Measurements from ENCODE around the gene CDK5.

Gene CDK5

DNA sequence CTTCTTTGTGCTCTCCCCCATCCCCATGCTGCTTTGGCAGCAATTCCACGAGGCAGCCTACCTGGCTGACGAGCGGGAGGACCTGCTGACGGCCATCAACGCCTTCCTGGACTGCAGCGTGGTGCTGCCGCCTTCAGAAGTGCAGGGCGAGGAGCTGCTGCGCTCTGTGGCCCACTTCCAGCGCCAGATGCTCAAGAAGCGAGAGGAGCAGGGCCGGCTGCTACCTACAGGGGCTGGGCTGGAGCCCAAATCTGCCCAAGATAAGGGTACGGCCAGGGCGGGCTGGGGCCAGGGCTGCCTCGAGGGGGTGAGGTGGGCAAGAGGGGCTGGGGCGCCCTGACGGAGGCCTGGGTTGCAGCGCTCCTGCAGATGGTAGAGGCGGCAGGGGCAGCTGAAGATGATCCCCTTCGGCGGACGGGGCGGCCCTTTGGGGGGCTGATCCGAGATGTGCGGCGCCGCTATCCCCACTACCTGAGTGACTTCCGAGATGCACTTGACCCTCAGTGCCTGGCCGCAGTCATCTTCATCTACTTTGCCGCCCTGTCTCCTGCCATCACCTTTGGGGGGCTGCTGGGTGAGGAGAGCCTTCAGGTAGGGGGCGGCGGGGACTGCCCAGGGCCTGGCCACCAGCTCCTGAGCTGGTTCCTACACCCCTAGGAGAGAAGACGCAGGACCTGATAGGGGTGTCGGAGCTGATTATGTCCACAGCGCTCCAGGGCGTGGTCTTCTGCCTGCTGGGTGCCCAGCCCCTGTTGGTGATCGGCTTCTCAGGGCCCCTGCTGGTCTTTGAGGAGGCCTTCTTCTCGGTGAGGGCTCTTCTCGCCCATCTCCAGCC lies 13.6 kb upstream of the CDK5 start:
- no peak for DNase-seq

GRCh38 chr7:151070574-151070960 lies 12.9 kb upstream of the CDK5 start:
- DNase-seq, result no peak

DNA sequence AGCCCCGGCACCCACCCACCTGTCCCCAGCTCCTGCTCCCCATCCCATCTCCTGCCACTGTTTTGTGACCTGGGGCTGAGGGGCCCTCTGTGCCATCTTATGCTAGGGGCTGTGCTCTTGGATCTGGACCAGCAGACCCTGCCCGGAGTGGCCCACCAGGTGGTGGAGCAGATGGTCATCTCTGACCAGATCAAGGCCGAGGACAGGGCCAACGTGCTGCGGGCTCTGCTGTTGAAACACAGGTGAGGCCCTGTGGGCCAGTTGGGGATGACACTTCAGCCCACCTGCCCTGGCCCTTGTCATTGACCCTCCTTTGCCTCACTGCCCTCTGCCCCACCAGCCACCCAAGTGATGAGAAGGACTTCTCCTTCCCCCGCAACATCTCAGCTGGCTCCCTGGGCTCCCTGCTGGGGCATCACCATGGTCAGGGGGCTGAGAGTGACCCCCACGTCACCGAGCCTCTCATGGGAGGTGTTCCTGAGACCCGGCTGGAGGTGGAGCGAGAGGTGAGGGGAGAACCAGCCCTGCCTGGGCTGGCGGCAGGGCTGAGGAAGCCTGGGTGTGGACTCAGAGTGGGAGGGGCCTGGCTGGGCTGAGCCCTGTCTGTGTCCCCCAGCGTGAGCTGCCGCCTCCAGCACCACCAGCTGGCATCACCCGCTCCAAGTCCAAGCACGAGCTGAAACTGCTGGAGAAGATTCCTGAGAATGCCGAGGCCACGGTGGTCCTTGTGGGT lies 12.3 kb upstream of the CDK5 start:
- DNase-seq, result no peak

GRCh38 chr7:151068069-151068773 lies 10.5 kb upstream of the CDK5 start:
- DNase-seq, result no peak

- no peak for DNase-seq
These were observed 8.7 kb upstream of the CDK5 start for GRCh38 chr7:151066273-151066974.

- DNase-seq, result no peak
These were observed 7.8 kb upstream of the CDK5 start for GRCh38 chr7:151065516-151065915.

DNA sequence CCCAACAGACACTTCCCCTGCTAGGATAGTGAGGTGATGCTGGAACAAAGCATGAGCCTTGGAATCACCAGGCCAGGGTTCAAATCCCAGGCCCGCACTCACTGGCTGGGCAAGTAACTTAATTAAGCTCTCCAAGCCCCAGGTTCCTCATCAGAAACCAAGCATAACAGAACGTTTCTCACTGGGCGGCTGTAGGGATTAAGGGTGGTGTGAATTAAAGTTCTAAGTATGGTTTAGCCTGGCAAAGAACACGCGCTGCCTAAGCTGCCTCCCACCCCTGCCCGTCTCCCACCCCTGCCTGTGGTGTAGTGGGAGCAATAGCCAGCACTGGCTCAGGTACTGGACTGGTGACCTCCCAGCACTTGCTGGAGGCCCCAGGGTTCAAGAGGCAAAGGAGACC lies 7.3 kb upstream of the CDK5 start:
- DNase-seq, result no peak

DNA sequence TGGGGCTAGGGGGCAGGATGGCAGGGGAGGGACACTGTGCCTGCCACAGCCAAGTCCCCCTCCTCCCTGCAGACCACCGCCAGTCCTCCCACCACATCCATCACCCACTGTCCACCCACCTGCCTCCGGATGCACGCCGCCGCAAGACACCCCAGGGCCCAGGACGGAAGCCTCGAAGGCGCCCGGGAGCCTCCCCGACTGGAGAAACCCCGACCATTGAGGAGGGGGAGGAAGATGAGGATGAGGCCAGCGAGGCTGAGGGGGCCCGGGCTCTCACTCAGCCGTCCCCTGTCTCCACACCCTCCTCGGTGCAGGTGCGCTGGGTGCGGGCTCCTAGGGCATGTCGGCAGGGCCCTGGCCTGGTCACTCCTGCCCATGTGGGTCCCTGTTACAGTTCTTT lies 6.8 kb upstream of the CDK5 start:
- no peak for DNase-seq

DNA sequence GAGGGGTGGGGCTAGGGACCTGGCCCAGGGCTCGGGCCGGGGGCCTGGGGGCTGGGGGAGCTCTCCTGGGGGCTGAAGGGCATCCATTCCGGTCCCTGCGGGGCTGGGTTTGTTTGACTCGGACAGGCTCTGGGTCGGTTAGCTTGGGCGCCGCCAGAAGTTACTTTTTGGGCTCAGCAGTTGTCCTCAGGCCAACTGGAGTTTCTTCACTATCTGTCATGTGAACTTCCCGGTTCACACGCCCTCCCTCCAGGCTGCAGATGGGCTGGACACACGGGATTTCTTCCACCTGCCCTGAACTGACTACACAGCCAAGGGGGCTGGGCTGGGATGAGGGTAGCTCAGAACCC lies 5.5 kb upstream of the CDK5 start:
- DNase-seq, result no peak

DNA sequence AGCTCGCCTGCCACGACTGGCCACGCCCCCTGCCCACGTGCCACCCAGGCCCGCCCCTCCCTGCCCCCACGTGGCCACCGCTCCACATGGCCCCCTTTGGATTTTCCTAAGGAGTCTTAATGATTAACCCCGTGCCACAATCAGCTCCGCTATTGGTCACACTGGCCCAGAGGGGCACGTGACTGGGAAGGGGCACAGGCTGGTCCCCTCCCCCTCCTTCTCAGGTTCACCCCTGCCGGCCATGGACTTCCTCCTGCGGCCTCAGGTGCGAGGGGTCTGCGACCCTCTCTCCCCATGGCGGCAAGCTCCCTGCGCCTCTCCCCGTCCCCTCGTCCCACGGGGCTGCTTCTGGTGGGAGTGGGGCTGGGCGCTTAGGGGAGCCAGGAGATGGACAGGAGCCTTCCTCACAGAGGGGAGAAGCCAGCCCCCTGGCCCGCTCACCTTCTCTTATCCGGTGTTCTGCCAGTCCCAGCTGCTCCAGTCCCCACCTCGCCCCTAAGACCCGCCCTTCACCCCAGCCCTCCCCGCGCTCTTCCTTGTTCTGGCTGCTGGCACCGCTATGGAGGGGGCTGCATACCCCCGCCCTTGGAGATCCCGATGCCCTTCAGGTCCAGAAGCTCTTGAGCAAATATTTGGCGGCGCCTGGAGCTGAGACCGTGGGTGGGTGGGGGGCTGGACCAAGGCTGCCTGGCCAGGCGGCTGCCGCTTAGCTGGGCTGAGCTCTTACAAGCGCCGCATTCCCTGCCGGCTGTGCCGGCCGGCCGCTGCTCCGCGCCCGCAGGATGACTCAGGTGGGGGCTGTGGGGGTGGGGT lies 4.9 kb upstream of the CDK5 start:
- DNase-seq, result no peak

DNA sequence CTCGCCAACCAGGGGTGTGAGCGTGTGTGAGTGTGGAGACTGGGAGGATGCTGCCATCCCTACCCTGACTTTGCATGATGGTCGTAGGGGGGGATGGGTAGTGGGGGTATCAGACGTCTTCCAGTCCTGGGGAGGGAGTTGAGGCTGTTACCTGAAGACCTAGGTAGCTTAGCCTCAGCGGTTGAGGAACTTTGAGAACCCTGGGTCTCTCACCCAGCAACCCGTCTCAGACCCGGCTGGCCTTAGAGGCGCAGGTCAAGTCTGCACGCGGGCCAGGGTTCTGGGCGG lies 4.4 kb upstream of the CDK5 start:
- no peak for DNase-seq

DNA sequence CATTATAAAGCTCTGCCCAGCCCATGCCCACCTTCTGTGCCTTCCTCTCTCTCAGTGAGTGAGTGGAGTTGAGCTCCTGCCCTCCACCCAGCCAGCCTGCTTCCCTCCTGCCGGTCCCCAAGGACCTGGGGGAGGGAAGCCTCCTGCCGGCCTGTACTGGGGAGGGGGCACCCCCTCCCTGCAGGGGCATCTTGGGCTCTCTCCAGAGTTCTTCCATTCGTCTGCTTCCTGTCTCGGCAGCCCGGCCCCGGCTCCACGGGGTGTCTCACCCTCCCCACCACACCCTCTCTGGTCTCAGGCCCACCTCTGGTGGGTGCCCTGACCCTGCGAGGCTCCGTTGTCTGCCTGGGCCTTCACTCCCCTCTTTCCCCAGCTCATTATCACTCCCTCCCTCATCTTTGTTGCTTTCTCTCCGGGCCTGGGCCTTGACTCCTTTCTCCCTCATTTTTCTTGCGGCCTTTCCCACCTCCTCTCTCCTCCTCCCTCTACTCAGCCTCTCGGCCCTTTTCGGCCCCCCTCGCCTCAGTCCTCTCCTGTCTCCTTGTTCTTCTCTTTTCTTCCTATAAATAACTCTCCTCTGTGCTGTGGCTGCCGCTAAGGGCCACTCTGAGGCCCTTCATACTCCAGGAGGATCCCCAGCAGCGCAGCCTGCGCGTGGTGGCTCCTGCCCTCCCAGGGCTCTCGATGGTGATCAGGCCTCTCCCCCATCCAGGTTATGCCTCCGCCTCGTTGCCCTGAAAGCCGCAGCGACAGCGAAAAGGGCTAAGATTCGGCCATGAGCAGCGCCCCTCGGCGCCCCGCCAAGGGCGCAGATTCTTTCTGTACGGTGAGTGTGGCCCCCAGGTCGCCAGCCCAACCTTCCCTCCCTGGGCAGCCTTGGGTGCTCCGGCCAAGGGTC lies 3.8 kb upstream of the CDK5 start:
- no peak for DNase-seq

DNA sequence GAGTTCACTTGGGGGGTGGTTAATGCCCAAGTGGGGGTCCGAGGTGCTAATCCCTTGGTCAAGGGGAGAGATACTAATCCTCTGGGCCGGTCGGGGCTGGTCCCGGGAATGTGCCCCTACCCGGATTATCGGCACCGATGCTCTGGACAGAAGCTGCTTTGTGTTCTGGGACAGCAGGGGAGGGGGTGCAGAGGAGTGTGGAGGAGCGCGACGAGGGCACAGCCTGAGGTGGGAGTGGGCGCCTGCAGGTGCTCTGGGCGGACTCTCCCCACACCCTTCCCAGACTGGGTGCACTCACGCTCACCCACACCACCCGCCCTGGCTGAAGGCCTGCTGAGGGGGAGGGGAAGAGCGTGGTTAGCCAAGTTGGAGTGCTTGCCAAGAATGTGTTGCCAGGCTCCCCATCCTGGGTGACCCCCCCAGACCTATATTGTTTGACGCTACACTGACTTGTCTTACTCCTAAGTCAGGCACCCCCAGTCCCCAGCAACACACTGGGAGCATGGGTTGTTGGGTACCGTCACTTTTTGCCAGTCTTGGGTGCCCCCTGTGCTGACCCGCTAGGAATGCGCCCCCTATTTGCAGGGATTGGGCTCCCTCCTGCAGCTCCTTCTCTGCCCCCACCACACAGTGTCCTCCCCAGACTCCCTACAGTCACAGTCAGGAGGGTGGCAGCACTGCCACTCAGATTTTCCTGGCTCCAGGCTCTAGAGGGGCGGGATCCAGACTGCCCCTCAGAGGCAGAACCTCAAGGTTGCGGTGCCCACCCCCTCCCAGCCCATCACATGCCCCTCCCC lies 2.9 kb upstream of the CDK5 start:
- DNase-seq, result no peak

DNA sequence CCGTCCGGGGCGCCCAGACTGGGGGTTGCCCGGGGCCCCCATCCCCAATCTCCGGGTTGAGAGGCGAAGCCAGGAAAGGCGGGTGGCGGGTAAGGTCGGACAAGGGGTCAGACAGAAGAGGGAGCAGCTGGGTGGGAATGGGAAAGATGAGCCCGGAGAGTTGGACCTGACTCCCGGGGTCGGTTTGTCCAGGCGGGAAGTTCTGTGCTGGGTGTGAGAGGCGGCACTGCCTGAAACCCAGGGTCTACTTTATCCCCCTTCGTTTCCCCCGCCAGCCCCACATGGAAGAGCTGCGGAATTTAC lies 2.4 kb upstream of the CDK5 start:
- no peak for DNase-seq

DNA sequence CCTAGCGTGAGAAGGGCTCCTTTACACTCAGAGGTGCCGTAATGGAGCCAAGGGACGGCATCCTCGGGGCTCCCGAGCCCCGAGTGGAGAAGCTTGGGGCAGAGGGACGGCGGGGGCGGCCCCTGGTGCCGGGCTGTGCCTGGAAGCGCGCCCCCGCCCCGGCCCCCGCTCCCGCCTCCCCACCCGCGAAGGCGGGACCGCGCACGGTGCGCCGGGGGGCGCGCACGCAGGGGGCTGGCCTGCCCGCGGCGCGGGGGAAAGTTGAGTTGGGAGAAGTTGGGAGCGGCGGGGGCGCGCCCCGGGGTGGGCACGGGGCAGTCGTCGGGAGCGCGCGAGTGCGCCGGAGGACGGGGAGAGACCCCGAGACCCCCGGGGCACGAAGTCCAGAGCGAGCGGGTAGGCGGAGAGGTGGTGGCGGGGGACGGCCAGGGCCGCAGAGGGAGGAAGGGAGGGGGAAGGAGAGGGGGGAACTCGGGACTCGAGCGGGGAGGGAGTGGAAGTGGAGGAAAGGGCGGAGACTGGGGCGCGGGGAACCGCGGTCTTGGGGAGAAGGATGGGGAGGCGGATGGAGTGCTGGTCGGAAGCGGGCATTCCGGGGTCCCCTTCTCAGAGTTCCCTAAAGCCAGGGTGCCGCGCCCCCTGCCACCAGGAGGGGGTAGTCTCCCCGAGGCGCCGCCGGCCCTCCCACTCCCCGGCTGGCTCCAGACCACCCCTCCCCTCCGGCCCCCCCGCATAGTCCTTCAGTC lies 1.8 kb upstream of the CDK5 start, which contains the start of gene SLC4A2:
Gene SLC4A2, plus strand, starts transcription at position 223 of the 746 bp plus-strand sequence. CDS start 2,399 bp downstream, outside the sequence.
- peak; percentile 39 to 68 (median 50) for DNase-seq

DNA sequence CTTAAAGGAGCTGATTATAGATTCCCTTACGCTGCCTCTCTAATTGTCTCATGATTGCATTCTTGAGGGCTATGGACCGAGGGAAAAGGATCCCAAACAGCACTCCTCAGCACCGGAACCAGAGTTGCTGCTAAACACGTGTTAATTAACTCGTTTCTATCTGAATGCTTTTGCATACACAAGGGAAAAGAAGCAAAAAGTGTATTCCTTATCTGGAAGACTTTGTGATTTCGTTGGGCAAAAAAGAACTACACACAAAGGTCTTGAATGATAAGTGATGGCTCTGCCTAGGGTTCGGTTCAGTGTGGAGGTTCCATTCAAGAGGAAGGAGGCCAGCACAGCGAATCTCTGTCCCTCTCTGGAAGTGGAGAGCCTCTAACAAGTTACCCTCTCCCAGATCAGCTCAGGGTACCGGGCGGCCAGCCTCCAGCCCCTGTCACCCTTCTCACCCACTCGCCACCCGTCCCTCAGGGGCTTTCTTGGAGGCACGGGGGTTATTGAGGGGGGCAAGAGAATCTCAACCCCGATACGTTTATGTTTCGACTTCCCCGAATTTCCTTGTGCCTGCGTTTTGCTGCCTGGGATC lies 1.2 kb upstream of the CDK5 start:
- DNase-seq, result no peak

DNA sequence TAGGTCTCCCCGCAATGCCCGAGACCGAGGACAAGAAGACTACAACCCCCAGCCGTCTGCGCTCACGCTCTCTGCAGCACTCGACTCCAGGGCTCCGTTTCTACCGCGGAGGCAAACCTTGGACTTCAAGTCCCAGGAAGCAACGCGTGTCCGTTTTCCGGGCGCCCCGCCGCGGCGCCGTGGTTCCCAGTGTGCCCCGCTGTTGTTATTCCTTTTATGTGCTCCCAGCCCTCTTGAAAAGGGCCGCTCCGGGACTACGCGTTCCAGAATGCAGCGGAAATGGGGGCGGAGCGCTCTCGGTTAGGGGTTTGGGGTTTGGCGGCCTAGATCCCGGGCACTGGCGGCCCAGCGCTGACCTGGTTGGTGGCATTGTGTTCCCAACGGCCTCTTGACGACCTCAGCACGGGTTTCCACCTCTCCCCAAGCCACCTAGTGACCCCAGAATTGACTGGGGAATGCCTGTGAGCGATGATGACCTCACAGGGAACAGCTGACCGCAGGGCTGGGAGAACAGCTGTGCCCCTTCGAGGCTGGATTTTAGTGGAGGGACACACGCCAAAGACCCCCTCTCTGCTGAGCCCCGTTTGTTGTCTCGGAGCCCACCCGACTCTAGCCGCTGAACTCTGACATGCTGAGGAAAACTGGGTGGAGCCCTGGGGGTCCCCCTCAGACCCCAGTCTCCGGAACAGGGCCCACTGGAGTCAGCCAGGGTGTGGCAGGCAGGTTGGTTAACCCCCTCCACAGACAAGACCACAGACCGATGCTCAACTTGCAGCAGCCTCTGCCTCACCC lies 488 bp upstream of the CDK5 start:
- peak; percentile 93 to 98 (median 97) for DNase-seq

GRCh38 chr7:151056666-151057505 lies 811 bp downstream of the CDK5 start:
- no peak for DNase-seq

All from T-helper 1 cell (primary cell).